HEK293 (cell line): ENCODE measurements around the gene FAM184A.

Experiments used
- CTCF ChIA-PET: fragments of 350-600 bp; formaldehyde crosslinking; extraction: SDS; loops from one replicate; lab custom pipeline; 2021; ENCODE audit warnings: antibody characterized with exemption; lab: Yijun Ruan, JAX
- POLR2A ChIA-PET: fragments of 300-600 bp; formaldehyde crosslinking; extraction: SDS; loops from one replicate; lab custom pipeline; 2020; ENCODE audit warnings: antibody characterized with exemption, inconsistent platforms; lab: Yijun Ruan, JAX
- H3K27ac ChIP-seq: fragments of 200-500 bp; sonication (Bioruptor generic); 2 replicates; pipeline ENCODE4 v1.5.1; 2014; ENCODE audit warnings: low read depth, low read length, control low read depth, inconsistent platforms; ENCODE audit errors: extremely low read depth
- H3K36me3 ChIP-seq, 2 experiments: fragments of 200-500 bp in 1 of 2; sonication (Bioruptor generic) in 1 of 2; 1 replicate in 1 of 2; 2 replicates in 1 of 2; pipeline ENCODE4 v1.5.1; 2014 to 2017; ENCODE audit warnings: inconsistent platforms in 2 of 2, low read length in 2 of 2; ENCODE audit not compliant: control insufficient read depth in 2 of 2, insufficient read depth in 1 of 2
- H3K4me1 ChIP-seq: fragments of 200-500 bp; sonication (Bioruptor generic); 2 replicates; pipeline ENCODE4 v1.5.1; 2014; ENCODE audit warnings: mild to moderate bottlenecking, low read length, inconsistent platforms; ENCODE audit not compliant: control insufficient read depth, insufficient read depth
- H3K4me3 ChIP-seq: 2 replicates; pipeline ENCODE4 v1.5.1; 2011; ENCODE audit warnings: low read depth, mild to moderate bottlenecking, control low read depth, low read length, moderate library complexity
- H3K9me3 ChIP-seq: fragments of 200-500 bp; sonication (Bioruptor generic); 2 replicates; pipeline ENCODE4 v1.5.1; 2014; ENCODE audit warnings: low read depth, low read length, inconsistent platforms; ENCODE audit not compliant: control insufficient read depth, insufficient read depth
- GFI1B ChIP-seq: fragments of 450-650 bp; formaldehyde crosslinking; IDR thresholded peaks from 2 replicates; pipeline ENCODE4 v1.5.1; 2016; ENCODE audit warnings: missing biosample characterization, missing genetic modification characterization
- KLF7 ChIP-seq: fragments of 450-650 bp; formaldehyde crosslinking; IDR thresholded peaks from 2 replicates; pipeline ENCODE4 v1.5.1; 2016; ENCODE audit warnings: missing biosample characterization, missing genetic modification characterization, borderline replicate concordance
- PRDM1 ChIP-seq: fragments of 450-650 bp; formaldehyde crosslinking; IDR thresholded peaks from 2 replicates; pipeline ENCODE4; 2016; ENCODE audit warnings: missing biosample characterization, missing genetic modification characterization
- SCRT1 ChIP-seq: fragments of 450-650 bp; formaldehyde crosslinking; IDR thresholded peaks from 2 replicates; pipeline ENCODE4 v1.5.1; 2016; ENCODE audit warnings: missing biosample characterization, missing genetic modification characterization, borderline replicate concordance
- SP2 ChIP-seq: fragments of 450-650 bp; formaldehyde crosslinking; IDR thresholded peaks from 2 replicates; pipeline ENCODE4 v1.5.1; 2016; ENCODE audit warnings: missing biosample characterization, missing genetic modification characterization
- YY2 ChIP-seq: fragments of 450-650 bp; formaldehyde crosslinking; IDR thresholded peaks from 2 replicates; pipeline ENCODE4 v1.5.1; 2016; ENCODE audit warnings: missing biosample characterization, missing genetic modification characterization
- ZBTB7A ChIP-seq: fragments of 450-650 bp; formaldehyde crosslinking; IDR thresholded peaks from 2 replicates; pipeline ENCODE4 v1.5.1; 2016; ENCODE audit warnings: low read depth, missing biosample characterization, missing genetic modification characterization
- ZNF155 ChIP-seq: fragments of 450-650 bp; formaldehyde crosslinking; IDR thresholded peaks from 2 replicates; pipeline ENCODE4 v1.5.1; 2016; ENCODE audit warnings: missing biosample characterization, missing genetic modification characterization
- ZNF202 ChIP-seq: fragments of 450-650 bp; formaldehyde crosslinking; IDR thresholded peaks from 2 replicates; pipeline ENCODE4 v1.5.1; 2016; ENCODE audit warnings: missing biosample characterization, missing genetic modification characterization, borderline replicate concordance
- ZNF223 ChIP-seq: fragments of 450-650 bp; formaldehyde crosslinking; IDR thresholded peaks from 2 replicates; pipeline ENCODE4 v1.5.1; 2016; ENCODE audit warnings: missing biosample characterization, missing genetic modification characterization
- ZNF354C ChIP-seq: fragments of 450-650 bp; formaldehyde crosslinking; IDR thresholded peaks from 2 replicates; pipeline ENCODE4 v1.5.1; 2016; ENCODE audit warnings: missing biosample characterization, missing genetic modification characterization, low read depth, borderline replicate concordance
- ZNF366 ChIP-seq: fragments of 450-650 bp; formaldehyde crosslinking; conservative IDR thresholded peaks from 2 replicates; pipeline ENCODE4 v1.5.1; 2016; ENCODE audit warnings: missing biosample characterization, missing genetic modification characterization
- ZNF391 ChIP-seq: fragments of 450-650 bp; formaldehyde crosslinking; IDR thresholded peaks from 2 replicates; pipeline ENCODE4 v1.5.1; 2016; ENCODE audit warnings: low read depth, missing biosample characterization, missing genetic modification characterization, borderline replicate concordance
- ZNF510 ChIP-seq: fragments of 450-650 bp; formaldehyde crosslinking; IDR thresholded peaks from 2 replicates; pipeline ENCODE4 v1.5.1; 2018; ENCODE audit warnings: mild to moderate bottlenecking, missing genetic modification characterization, missing biosample characterization; ENCODE audit not compliant: insufficient replicate concordance
- ZNF529 ChIP-seq: fragments of 450-650 bp; formaldehyde crosslinking; IDR thresholded peaks from 2 replicates; pipeline ENCODE4 v1.5.1; 2017; ENCODE audit warnings: missing genetic modification characterization, missing biosample characterization; ENCODE audit not compliant: insufficient replicate concordance
- TF ChIP-seq, protein P1 (sequence below): fragments of 450-650 bp; formaldehyde crosslinking; IDR thresholded peaks from 2 replicates; pipeline ENCODE4 v1.5.1; 2017; ENCODE audit warnings: missing biosample characterization, missing genetic modification characterization
- TF ChIP-seq, protein P2 (sequence below): fragments of 450-650 bp; formaldehyde crosslinking; IDR thresholded peaks from 2 replicates; pipeline ENCODE4 v1.5.1; 2016; ENCODE audit warnings: missing biosample characterization, missing genetic modification characterization
- TF ChIP-seq, protein P3 (sequence below): fragments of 450-650 bp; formaldehyde crosslinking; IDR thresholded peaks from 2 replicates; pipeline ENCODE4 v1.5.1; 2017; ENCODE audit warnings: missing biosample characterization, missing genetic modification characterization
- TF ChIP-seq, protein P4 (sequence below): fragments of 450-650 bp; formaldehyde crosslinking; conservative IDR thresholded peaks from 2 replicates; pipeline ENCODE4 v1.5.1; 2016; ENCODE audit warnings: low read depth, missing biosample characterization, missing genetic modification characterization

Gene FAM184A

DNA sequence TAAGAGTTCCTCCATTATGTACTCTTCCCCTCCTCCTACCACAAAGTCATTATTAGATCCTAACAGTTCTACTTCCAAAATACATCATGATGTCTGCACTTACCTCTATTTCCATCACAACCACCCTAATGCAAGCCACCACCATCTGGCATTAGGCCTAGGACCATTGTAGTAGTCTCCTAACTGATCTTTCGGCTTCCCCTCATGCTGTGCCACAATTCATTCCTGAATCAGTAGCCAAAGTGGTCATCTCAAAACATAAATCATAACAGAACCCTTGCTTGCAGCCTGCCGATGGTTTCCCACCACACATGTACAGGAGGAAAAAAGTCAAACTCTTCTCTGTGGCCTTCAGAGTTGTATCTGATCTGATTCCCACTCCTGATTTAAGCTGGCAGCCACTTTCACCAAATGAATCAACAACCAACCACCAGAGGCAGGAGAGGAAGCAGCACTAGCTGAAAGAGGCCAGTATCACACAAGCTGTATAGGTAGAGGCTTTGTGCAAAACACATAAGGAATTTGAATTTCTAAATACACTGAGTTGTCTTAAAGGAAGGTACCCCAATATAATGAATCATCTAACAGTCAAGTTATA, 26.1 kb downstream of the FAM184A start:
- Histone ChIP-seq H3K9me3 (no peaks in the 10 kb centered on the region), H3K27ac (no peak overlapping the region), H3K4me1 (no peaks in the 10 kb centered on the region), H3K36me3 (no peaks in the 10 kb centered on the region), H3K4me3 (no peak overlapping the region)
- POLR2A ChIA-PET = no interaction called here
- CTCF ChIA-PET = interaction anchor here (0.6 to 1.1 kb wide), 4 partner anchors 9 to 557 kb away, joined by 3 to 4 read pairs (median 3); no protein-coding TSS in a partner anchor
- TF ChIP-seq SCRT1 (tag by site-specific recombination) (no peak), ZNF510 (tag by site-specific recombination) (no peak), ZNF223 (no peak), ZNF366 (tag by site-specific recombination) (no peak), SP2 (tag by site-specific recombination) (no peak), ZNF529 (no peak), ZNF202 (no peak), ZNF354C (tag by site-specific recombination) (no peak), YY2 (tag by site-specific recombination) (no peak), ZBTB7A (tag by site-specific recombination) (no peak), PRDM1 (tag by site-specific recombination) (no peak), GFI1B (tag by site-specific recombination) (no peak), KLF7 (tag by site-specific recombination) (no peak), ZNF155 (tag by site-specific recombination) (no peak), ZNF391 (tag by site-specific recombination) (no peak)
- TF ChIP-seq, protein P1, sequence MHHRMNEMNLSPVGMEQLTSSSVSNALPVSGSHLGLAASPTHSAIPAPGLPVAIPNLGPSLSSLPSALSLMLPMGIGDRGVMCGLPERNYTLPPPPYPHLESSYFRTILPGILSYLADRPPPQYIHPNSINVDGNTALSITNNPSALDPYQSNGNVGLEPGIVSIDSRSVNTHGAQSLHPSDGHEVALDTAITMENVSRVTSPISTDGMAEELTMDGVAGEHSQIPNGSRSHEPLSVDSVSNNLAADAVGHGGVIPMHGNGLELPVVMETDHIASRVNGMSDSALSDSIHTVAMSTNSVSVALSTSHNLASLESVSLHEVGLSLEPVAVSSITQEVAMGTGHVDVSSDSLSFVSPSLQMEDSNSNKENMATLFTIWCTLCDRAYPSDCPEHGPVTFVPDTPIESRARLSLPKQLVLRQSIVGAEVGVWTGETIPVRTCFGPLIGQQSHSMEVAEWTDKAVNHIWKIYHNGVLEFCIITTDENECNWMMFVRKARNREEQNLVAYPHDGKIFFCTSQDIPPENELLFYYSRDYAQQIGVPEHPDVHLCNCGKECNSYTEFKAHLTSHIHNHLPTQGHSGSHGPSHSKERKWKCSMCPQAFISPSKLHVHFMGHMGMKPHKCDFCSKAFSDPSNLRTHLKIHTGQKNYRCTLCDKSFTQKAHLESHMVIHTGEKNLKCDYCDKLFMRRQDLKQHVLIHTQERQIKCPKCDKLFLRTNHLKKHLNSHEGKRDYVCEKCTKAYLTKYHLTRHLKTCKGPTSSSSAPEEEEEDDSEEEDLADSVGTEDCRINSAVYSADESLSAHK = no peak
- TF ChIP-seq, protein P2, sequence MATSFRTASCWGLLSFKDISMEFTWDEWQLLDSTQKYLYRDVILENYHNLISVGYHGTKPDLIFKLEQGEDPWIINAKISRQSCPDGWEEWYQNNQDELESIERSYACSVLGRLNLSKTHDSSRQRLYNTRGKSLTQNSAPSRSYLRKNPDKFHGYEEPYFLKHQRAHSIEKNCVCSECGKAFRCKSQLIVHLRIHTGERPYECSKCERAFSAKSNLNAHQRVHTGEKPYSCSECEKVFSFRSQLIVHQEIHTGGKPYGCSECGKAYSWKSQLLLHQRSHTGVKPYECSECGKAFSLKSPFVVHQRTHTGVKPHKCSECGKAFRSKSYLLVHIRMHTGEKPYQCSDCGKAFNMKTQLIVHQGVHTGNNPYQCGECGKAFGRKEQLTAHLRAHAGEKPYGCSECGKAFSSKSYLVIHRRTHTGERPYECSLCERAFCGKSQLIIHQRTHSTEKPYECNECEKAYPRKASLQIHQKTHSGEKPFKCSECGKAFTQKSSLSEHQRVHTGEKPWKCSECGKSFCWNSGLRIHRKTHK (tag by site-specific recombination) = no peak
- TF ChIP-seq, protein P3, sequence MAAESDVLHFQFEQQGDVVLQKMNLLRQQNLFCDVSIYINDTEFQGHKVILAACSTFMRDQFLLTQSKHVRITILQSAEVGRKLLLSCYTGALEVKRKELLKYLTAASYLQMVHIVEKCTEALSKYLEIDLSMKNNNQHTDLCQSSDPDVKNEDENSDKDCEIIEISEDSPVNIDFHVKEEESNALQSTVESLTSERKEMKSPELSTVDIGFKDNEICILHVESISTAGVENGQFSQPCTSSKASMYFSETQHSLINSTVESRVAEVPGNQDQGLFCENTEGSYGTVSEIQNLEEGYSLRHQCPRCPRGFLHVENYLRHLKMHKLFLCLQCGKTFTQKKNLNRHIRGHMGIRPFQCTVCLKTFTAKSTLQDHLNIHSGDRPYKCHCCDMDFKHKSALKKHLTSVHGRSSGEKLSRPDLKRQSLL (tag by site-specific recombination) = no peak
- TF ChIP-seq, protein P4, sequence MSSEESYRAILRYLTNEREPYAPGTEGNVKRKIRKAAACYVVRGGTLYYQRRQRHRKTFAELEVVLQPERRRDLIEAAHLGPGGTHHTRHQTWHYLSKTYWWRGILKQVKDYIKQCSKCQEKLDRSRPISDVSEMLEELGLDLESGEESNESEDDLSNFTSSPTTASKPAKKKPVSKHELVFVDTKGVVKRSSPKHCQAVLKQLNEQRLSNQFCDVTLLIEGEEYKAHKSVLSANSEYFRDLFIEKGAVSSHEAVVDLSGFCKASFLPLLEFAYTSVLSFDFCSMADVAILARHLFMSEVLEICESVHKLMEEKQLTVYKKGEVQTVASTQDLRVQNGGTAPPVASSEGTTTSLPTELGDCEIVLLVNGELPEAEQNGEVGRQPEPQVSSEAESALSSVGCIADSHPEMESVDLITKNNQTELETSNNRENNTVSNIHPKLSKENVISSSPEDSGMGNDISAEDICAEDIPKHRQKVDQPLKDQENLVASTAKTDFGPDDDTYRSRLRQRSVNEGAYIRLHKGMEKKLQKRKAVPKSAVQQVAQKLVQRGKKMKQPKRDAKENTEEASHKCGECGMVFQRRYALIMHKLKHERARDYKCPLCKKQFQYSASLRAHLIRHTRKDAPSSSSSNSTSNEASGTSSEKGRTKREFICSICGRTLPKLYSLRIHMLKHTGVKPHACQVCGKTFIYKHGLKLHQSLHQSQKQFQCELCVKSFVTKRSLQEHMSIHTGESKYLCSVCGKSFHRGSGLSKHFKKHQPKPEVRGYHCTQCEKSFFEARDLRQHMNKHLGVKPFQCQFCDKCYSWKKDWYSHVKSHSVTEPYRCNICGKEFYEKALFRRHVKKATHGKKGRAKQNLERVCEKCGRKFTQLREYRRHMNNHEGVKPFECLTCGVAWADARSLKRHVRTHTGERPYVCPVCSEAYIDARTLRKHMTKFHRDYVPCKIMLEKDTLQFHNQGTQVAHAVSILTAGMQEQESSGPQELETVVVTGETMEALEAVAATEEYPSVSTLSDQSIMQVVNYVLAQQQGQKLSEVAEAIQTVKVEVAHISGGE (tag by site-specific recombination) = no peak
